SJCRH30 (cell line): ENCODE measurements around the gene PRRT1B. TPM values are rescaled to one million over a fixed set of nuclear protein-coding genes. Genes with fewer than 3 reads are reported as not detected.

Experiments
- DNase-seq, 2 experiments: peaks; one replicate each; pipeline ENCODE4 v3.0.0-alpha.2; 2015 to 2020
- H3K27ac ChIP-seq: fragments of 250-450 bp; sonication (Bioruptor Pico); 2 replicates; pipeline ENCODE4 v1.5.1; 2020; ENCODE audit warnings: mild to moderate bottlenecking, moderate library complexity
- H3K27me3 ChIP-seq: fragments of 250-450 bp; sonication (Bioruptor Pico); 2 replicates; pipeline ENCODE4 v1.5.1; 2020; ENCODE audit warnings: mild to moderate bottlenecking, moderate library complexity
- H3K36me3 ChIP-seq: fragments of 250-450 bp; sonication (Bioruptor Pico); 2 replicates; pipeline ENCODE4 v1.5.1; 2020; ENCODE audit warnings: mild to moderate bottlenecking, moderate library complexity
- H3K4me1 ChIP-seq: fragments of 250-450 bp; sonication (Bioruptor Pico); 2 replicates; pipeline ENCODE4 v1.5.1; 2020; ENCODE audit warnings: mild to moderate bottlenecking, moderate library complexity
- H3K4me3 ChIP-seq: fragments of 250-450 bp; sonication (Bioruptor Pico); 2 replicates; pipeline ENCODE4 v1.5.1; 2020; ENCODE audit warnings: mild to moderate bottlenecking, moderate library complexity
- H3K9me3 ChIP-seq: fragments of 250-450 bp; sonication (Bioruptor Pico); replicated peaks from 2 replicates; pipeline ENCODE4 v1.5.1; 2020; ENCODE audit warnings: mild to moderate bottlenecking, moderate library complexity
- total RNA-seq: library from RNA; depleted of rRNA; stranded (reverse); fragments of >200 nt; shearing (Covaris generic); gene quantifications from 2 replicates; pipeline ENCODE4 v1.2.3, GENCODE V29; 2014

PRRT1B gene
- total RNA-seq, 1 experiment from 2014 or later, result not detected

- peaks cover 26% of the 10 kb centered on the region for H3K36me3 ChIP-seq
- no peak overlapping the region; the same call in 1 of the 2 replicates for H3K27ac ChIP-seq
- DNase-seq, result no peak
- no peaks in the 10 kb centered on the region for H3K9me3 ChIP-seq
- H3K4me1 ChIP-seq, result peaks cover 31% of the 10 kb centered on the region
- H3K27me3 ChIP-seq, result no peaks in the 10 kb centered on the region
- H3K4me3 ChIP-seq, result no peak overlapping the region
These were observed 45.1 kb downstream of the PRRT1B start for GRCh38 chr9:131590449-131590848.

DNA sequence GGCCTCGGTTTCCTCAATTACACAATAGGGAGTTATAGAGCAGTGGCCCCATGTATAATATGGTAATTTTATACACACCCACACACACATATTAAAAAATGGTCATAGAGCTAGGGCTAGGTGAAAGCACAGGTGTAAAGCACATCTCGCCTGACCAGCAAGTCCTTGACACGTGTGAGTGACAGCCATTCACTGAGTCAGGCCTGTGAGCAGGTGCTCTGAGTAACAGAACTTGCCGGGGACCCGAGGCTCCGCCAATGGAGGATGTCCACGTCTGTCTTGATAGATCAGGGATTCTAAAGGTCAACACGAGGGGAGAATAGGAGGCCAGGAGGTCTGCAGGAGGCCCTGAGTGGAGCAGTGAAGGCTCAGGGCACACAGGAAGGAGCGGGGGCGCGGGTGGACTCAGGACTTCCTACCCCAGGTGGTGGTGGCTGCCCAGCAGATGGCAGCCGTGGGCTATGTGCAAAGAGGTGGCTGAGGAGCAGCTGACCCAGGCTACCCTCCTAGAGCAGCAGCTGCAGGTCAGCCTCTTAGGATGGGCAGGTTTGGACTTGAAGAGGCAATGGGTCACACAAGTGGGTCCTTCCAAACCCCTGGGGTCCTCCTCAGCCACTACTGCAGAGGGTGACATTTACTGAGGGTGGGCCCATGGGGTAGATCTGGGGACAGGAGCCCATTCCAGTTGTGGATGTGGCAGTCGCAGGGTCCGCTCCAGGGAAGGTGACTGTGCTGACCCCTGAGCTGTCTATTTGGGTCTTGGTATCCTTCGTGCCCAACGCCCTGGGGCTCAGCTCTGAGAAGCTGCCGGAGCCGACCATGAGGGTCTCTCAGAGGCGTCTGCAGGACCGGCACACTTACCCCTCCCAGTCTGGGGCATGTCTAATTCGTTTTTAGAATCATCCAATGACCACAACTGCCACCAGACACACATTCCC is 45.9 kb downstream of the PRRT1B start:
- Histone ChIP-seq H3K27ac (peak overlapping the region; percentile 99), H3K4me1 (peaks cover 31% of the 10 kb centered on the region), H3K36me3 (peaks cover 33% of the 10 kb centered on the region), H3K27me3 (no peaks in the 10 kb centered on the region), H3K9me3 (no peaks in the 10 kb centered on the region), H3K4me3 (no peak overlapping the region)
- peak; percentile 95 to 96 for DNase-seq

DNA sequence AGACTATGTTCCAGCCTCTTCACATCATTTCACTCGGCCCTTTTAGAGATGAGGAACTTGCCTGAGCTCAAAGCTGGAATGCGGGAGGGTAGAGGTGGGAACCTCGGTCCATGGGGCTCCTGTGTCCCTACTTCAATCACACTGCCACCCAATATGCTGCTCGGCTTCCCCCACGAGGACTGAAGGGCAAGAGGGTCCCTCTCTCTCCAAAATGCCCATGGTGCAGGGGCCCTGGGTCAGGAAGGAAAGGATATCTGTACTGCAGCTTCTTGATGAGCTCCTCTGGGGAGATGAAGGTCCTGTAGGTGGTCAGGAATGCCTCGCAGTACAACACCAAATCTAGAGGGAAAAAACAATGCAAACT is 46.5 kb downstream of the PRRT1B start:
- no peak for DNase-seq
- Histone ChIP-seq H3K4me3 (no peak overlapping the region), H3K27ac (peak overlapping the region; percentile 99), H3K36me3 (peaks cover 35% of the 10 kb centered on the region), H3K27me3 (no peaks in the 10 kb centered on the region), H3K4me1 (peaks cover 31% of the 10 kb centered on the region), H3K9me3 (no peaks in the 10 kb centered on the region)

DNA sequence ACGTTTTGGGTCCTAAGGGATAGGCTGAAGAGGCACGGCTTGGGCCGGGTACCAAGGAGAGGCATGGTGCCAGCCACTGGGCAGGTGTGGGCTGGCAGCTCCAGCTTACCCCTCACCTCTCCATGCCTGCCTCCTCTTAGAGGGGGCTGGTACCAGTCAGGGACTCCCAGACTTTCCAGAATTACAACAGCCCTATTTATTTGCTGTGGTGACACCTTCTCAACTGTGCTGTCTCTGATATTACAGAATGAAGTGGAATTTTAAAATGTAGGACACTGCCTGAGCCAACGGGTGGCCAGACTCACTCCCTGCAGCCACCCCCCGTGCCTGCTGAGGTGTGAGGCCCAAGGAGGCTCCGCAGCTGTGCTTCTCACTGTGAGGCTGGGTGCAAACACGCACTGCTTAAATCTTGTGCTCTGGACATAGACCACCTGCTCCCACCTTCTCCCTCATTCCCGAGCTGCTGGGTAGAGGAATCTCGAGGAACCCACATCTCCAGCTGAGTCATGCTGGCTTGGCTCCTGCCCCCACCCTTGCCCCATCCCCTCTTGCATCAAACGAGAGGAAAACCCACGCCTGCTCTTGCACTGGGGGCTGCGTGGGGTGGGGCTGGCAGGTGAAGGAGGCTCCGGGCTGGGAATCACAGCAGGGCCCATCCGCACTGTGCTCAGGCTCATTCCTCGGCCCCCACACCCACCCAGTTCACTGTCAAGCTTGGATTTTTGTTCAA is 47.9 kb downstream of the PRRT1B start:
- no peak overlapping the region for H3K4me3 ChIP-seq
- H3K27ac ChIP-seq, result peak overlapping the region; percentile 99
- peaks cover 31% of the 10 kb centered on the region for H3K4me1 ChIP-seq
- DNase-seq, result peak; percentile 42 to 44
- H3K36me3 ChIP-seq, result peaks cover 43% of the 10 kb centered on the region
- no peaks in the 10 kb centered on the region for H3K27me3 ChIP-seq
- no peaks in the 10 kb centered on the region for H3K9me3 ChIP-seq

DNA sequence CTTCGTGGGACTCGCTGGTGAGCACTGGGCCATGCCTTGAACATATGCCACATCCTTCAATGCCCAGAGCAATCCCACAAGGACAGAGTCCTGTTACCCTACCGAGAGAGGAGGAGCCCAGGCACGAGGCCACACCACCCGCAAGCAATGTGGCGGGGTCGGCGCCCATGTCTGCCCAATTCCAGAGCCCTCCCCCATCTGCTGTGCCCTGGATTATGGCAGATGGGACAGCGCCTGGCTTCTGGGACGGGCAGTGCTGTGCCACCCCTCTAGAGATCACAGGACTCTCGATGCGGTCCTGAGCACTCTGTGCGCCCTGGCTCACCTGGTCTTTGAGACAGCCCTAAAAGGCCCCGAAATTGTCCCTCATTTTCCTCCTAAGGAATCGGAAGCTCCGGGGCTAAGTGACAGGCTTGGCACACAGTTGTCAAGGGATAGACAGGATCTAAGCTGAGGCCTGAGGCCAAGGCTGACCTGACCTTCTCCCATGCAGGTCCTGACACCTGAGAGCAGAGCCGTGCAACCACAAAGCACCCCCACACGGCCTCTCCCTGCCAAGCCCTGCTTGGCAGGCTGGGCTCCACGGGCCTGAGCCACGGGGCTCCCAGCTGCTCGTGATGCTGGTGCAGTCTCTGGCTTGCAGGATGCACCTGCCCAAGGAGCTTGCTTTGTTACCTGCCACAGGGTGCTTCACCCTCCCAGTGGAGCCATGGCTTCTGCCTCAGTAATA is 48.8 kb downstream of the PRRT1B start:
- DNase-seq, result no peak
- H3K36me3 ChIP-seq, result peaks cover 39% of the 10 kb centered on the region

GRCh38 chr9:131594906-131595665 is 49.8 kb downstream of the PRRT1B start:
- H3K4me3 ChIP-seq, result no peak overlapping the region
- H3K36me3 ChIP-seq, result peaks cover 37% of the 10 kb centered on the region
- no peak for DNase-seq
- no peak overlapping the region for H3K27ac ChIP-seq
- H3K27me3 ChIP-seq, result no peaks in the 10 kb centered on the region
- no peaks in the 10 kb centered on the region for H3K9me3 ChIP-seq
- peaks cover 31% of the 10 kb centered on the region for H3K4me1 ChIP-seq

More for the DNA sequence above, 48.8 kb downstream of the PRRT1B start:
- Histone ChIP-seq H3K27ac (no peak overlapping the region), H3K4me3 (no peak overlapping the region), H3K9me3 (no peaks in the 10 kb centered on the region), H3K4me1 (peaks cover 31% of the 10 kb centered on the region), H3K27me3 (no peaks in the 10 kb centered on the region)

DNA sequence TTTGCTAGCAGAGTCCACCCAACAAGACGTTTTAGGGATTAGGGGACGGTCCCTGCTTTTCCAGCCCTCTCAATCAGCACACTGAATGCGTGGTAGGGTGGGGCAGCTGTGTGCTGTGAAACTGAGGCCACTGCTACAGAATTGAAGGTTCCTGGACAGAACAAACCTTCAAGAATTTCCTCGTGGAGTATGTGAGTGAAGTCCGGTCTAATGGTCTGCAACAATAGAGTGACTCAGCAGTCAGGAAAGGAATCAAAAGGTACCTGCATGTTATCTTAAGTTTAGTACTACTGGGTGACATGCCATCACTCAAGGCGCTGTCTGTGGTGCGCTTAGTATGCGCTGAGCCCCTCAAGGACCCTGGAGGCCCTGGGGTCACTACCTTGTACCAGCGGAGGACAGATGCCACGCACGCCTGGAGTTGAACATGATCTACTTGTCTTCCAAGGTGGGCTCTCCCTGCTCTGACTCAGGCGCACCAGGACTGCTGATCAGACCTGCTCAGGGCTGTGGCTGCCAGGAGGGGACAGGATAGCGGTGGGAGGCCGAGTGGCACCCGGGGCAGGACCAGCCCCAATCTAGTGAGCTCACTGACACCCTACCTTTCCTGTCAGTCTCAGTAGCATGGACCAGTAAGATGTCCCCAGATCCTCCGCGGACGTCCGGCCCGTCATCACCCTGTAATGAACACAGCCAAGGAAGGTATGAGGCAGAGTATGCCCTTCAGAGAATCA is 50.5 kb downstream of the PRRT1B start:
- no peaks in the 10 kb centered on the region for H3K9me3 ChIP-seq
- no peak overlapping the region for H3K27ac ChIP-seq
- H3K4me3 ChIP-seq, result no peak overlapping the region
- DNase-seq, result no peak
- no peaks in the 10 kb centered on the region for H3K27me3 ChIP-seq
- peaks cover 34% of the 10 kb centered on the region for H3K36me3 ChIP-seq
- peaks cover 30% of the 10 kb centered on the region for H3K4me1 ChIP-seq

- no peaks in the 10 kb centered on the region for H3K9me3 ChIP-seq
- no peak for DNase-seq
- H3K27ac ChIP-seq, result no peak overlapping the region
- H3K4me1 ChIP-seq, result peaks cover 24% of the 10 kb centered on the region
- no peaks in the 10 kb centered on the region for H3K27me3 ChIP-seq
- H3K4me3 ChIP-seq, result no peak overlapping the region
- H3K36me3 ChIP-seq, result peaks cover 33% of the 10 kb centered on the region
These were observed 51.1 kb downstream of the PRRT1B start for GRCh38 chr9:131596430-131596743.

DNA sequence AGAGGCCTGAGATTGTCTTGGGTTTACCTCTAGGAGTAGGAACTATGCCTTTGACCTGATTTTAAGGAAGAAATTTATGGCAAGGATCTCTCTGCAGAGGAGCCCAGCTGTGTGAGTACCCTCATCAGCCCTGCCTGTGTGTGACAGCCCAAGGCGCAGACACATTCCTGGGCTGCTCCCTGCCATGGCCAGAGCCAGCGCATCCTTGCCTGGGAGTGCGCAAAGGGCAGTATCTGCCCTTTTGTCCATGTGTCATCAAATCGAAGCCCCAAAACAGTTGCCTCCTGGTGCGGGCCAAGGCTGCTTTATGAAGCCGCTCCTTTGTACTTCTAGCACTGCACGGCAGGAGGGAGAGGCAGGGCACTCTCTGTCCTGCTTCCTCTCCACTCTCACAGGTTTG is 51.9 kb downstream of the PRRT1B start:
- H3K4me3 ChIP-seq, result no peak overlapping the region
- peaks cover 16% of the 10 kb centered on the region for H3K4me1 ChIP-seq
- H3K9me3 ChIP-seq, result no peaks in the 10 kb centered on the region
- no peak for DNase-seq
- H3K36me3 ChIP-seq, result peaks cover 33% of the 10 kb centered on the region
- H3K27me3 ChIP-seq, result no peaks in the 10 kb centered on the region
- no peak overlapping the region for H3K27ac ChIP-seq

- H3K36me3 ChIP-seq, result peaks cover 34% of the 10 kb centered on the region
- peaks cover 7% of the 10 kb centered on the region for H3K4me1 ChIP-seq
- no peak for DNase-seq
- no peaks in the 10 kb centered on the region for H3K27me3 ChIP-seq
- no peaks in the 10 kb centered on the region for H3K9me3 ChIP-seq
- H3K4me3 ChIP-seq, result no peak overlapping the region
- H3K27ac ChIP-seq, result no peak overlapping the region
These were observed 52.8 kb downstream of the PRRT1B start for GRCh38 chr9:131598121-131598520.

DNA sequence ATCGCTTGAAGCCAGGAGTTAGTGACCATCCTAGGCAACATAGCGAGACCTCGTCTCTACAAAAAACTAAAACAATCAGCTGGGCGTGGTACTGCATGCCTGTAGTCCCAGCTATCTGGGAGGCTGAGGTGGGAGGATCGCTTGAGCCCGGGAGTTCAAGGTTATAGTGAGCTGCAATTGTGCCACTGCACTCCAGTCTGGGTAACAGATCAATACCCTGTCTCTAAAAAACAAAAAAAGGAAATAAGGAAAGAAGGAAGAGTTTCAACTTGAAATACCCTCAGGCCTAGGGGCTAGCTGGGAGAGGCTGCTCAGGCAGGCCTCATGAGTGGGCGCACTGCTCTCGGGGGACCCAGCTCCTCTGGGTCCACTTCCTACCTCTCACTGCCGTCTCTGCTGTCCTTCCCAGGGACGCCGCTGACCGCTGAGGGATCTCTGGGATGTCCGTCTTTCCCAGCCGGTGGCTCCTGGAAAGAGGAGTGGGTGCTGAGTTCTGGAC is 56.4 kb downstream of the PRRT1B start:
- H3K9me3 ChIP-seq, result no peaks in the 10 kb centered on the region
- no peaks in the 10 kb centered on the region for H3K4me1 ChIP-seq
- no peak overlapping the region for H3K4me3 ChIP-seq
- DNase-seq, result no peak
- peaks cover 25% of the 10 kb centered on the region for H3K36me3 ChIP-seq
- H3K27me3 ChIP-seq, result no peaks in the 10 kb centered on the region
- H3K27ac ChIP-seq, result no peak overlapping the region

DNA sequence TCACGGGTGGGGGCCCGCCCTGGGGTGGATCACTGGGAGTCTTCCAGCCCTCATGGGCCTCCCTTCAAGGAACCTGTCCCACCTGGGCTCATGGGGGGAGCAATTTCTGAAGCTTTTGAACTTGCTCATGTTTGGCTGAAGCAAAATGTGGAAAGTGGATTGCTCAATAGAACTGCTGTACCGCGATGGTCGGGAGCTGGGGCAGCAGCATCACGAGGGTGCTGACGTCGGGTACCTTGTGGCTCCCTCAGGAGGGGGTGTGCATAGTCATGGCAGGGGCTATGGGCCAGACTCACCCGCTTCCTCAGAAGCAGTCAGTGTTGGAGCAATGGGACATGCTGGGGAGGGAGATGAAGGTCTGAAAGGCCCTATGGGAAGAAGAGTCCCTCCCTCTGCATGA is 57.9 kb downstream of the PRRT1B start:
- H3K27me3 ChIP-seq, result no peaks in the 10 kb centered on the region
- DNase-seq, result no peak
- peaks cover 14% of the 10 kb centered on the region for H3K36me3 ChIP-seq

GRCh38 chr9:131603711-131604439 is 58.6 kb downstream of the PRRT1B start:
- H3K27ac ChIP-seq, result no peak overlapping the region
- no peaks in the 10 kb centered on the region for H3K9me3 ChIP-seq
- no peak for DNase-seq
- H3K27me3 ChIP-seq, result no peaks in the 10 kb centered on the region
- peaks cover 12% of the 10 kb centered on the region for H3K4me1 ChIP-seq
- H3K4me3 ChIP-seq, result no peak overlapping the region
- H3K36me3 ChIP-seq, result peaks cover 11% of the 10 kb centered on the region; the same call in 1 of the 2 replicates

More for the DNA sequence above, 57.9 kb downstream of the PRRT1B start:
- Histone ChIP-seq H3K4me3 (no peak overlapping the region), H3K27ac (no peak overlapping the region), H3K4me1 (peaks cover 7% of the 10 kb centered on the region), H3K9me3 (no peaks in the 10 kb centered on the region)
